CD4-positive, alpha-beta T cell (primary cell): ENCODE results near the gene CHADL. TPM values are rescaled to one million over a fixed set of nuclear protein-coding genes. Genes with fewer than 3 reads are reported as not detected.

Experiments used
- ATAC-seq: fragments of 200-7000 bp; cut with Tn5 transposase; one replicate; pipeline ENCODE4 v1.10.0; 2022; ENCODE audit warnings: mild to moderate bottlenecking; ENCODE audit not compliant: poor library complexity
- CTCF ChIA-PET: fragments of 350-600 bp; sonication (Branson Sonifier 250); formaldehyde crosslinking; loops from one replicate; lab custom pipeline; 2021; ENCODE audit warnings: antibody characterized with exemption, inconsistent platforms; lab: Charles Lee
- POLR2A ChIA-PET: fragments of 350-600 bp; sonication (Branson Sonifier 250); formaldehyde crosslinking; loops from one replicate; lab custom pipeline; 2021; ENCODE audit warnings: antibody characterized with exemption, inconsistent platforms; lab: Charles Lee
- DNase-seq, 14 experiments: peaks; one replicate each; pipeline ENCODE4 v3.0.0-alpha.2; 2013 to 2020; ENCODE audit warnings: mixed read lengths in 2 of 14
- H3K27ac ChIP-seq, 2 donors: one replicate each; pipeline versions ENCODE4 v1.5.1 to v1.7.0; 2013; ENCODE audit warnings: low read length in 2 of 2, low read depth in 1 of 2, mild to moderate bottlenecking in 1 of 2
- H3K27me3 ChIP-seq, 2 experiments: 1 replicate in 1 of 2; 2 replicates in 1 of 2; pipeline versions ENCODE4 v1.6.1 to v1.7.0; 2013; ENCODE audit warnings: low read length in 2 of 2, control low read depth in 1 of 2, mild to moderate bottlenecking in 1 of 2, moderate library complexity in 1 of 2; ENCODE audit not compliant: insufficient read depth in 2 of 2, control insufficient read depth in 1 of 2
- H3K36me3 ChIP-seq: one replicate; pipeline ENCODE4 v1.6.1; 2013; ENCODE audit warnings: low read length, control low read depth; ENCODE audit not compliant: insufficient read depth
- H3K4me1 ChIP-seq: one replicate; pipeline ENCODE4 v1.6.1; 2013; ENCODE audit warnings: low read length, control low read depth; ENCODE audit not compliant: insufficient read depth
- H3K4me3 ChIP-seq: one replicate; pipeline ENCODE4 v1.5.1; 2013; ENCODE audit warnings: mild to moderate bottlenecking, low read length, moderate library complexity
- H3K9me3 ChIP-seq, 2 experiments: 1 replicate in 1 of 2; 2 replicates in 1 of 2; pipeline versions ENCODE4 v1.6.1 to v1.7.0; 2013; ENCODE audit warnings: low read length in 2 of 2, mild to moderate bottlenecking in 2 of 2, control low read depth in 1 of 2, moderate library complexity in 1 of 2; ENCODE audit not compliant: control insufficient read depth in 1 of 2, insufficient read depth in 1 of 2
- H3K27ac Mint-ChIP-seq: one replicate; pipeline ENCODE4 v1.8.0; 2020; ENCODE audit warnings: mixed read lengths
- H3K27me3 Mint-ChIP-seq: one replicate; pipeline ENCODE4 v1.8.0; 2021; ENCODE audit warnings: mixed read lengths
- H3K36me3 Mint-ChIP-seq: one replicate; pipeline ENCODE4 v1.8.0; 2021; ENCODE audit warnings: low read depth, mixed read lengths
- H3K4me1 Mint-ChIP-seq: one replicate; pipeline ENCODE4 v1.8.0; 2021; ENCODE audit warnings: low read depth, mixed read lengths
- H3K4me3 Mint-ChIP-seq: one replicate; pipeline ENCODE4 v1.8.0; 2020; ENCODE audit warnings: mild to moderate bottlenecking, mixed read lengths
- H3K9me3 Mint-ChIP-seq: one replicate; pipeline ENCODE4 v1.8.0; 2020; ENCODE audit warnings: mixed read lengths
- CTCF ChIP-seq: fragments of 200-600 bp; IDR thresholded peaks from one replicate; pipeline ENCODE4 v1.8.0; 2022; ENCODE audit warnings: antibody characterized with exemption, mild to moderate bottlenecking
- intact Hi-C, 2 experiments: fragments of 100-400 bp; cut with DNase I in 1 of 2; cut with micrococcal nuclease in 1 of 2; formaldehyde crosslinking; loops; one replicate each; pipeline versions ENCODE4 v1.15.1 to v1.9.0; 2023 to 2025; cut with DNase I, micrococcal nuclease
- total RNA-seq, 174 experiments: library from RNA in 2 of 174; stranded (reverse) in 2 of 174; gene quantifications; one replicate each; pipeline ENCODE4 v1.2.3 and lab custom pipeline; 2021 to 2026

Gene CHADL
- total RNA-seq, 2 experiments from 2014 or later = 1.7 to 1.8 TPM

- H3K36me3 Mint-ChIP-seq = peaks cover 80% of the 10 kb centered on the region
- CTCF ChIA-PET = no interaction called here
- no peaks in the 10 kb centered on the region for H3K4me1 ChIP-seq
- H3K36me3 ChIP-seq = peaks cover 87% of the 10 kb centered on the region
- no peak overlapping the region for H3K27ac Mint-ChIP-seq
- H3K9me3 ChIP-seq = no peaks in the 10 kb centered on the region
- no peaks in the 10 kb centered on the region for H3K27me3 ChIP-seq
- DNase-seq = no peak
- no peak overlapping the region for H3K4me3 ChIP-seq
- TF ChIP-seq CTCF = no peak
- no peak overlapping the region for H3K4me3 Mint-ChIP-seq
- no peaks in the 10 kb centered on the region for H3K27me3 Mint-ChIP-seq
- POLR2A ChIA-PET = no interaction called here
- H3K9me3 Mint-ChIP-seq = no peaks in the 10 kb centered on the region
- ATAC-seq = no peak
- no peak overlapping the region for H3K27ac ChIP-seq
- intact Hi-C loops = no loop called here
- H3K4me1 Mint-ChIP-seq = no peaks in the 10 kb centered on the region
Observed at GRCh38 chr22:41267958-41268357, 27.2 kb upstream of the CHADL start.

- H3K4me1 Mint-ChIP-seq = no peaks in the 10 kb centered on the region
- Histone ChIP-seq H3K9me3 (no peaks in the 10 kb centered on the region), H3K4me3 (no peak overlapping the region), H3K4me1 (no peaks in the 10 kb centered on the region), H3K36me3 (peaks cover 90% of the 10 kb centered on the region), H3K27me3 (no peaks in the 10 kb centered on the region), H3K27ac (no peak overlapping the region)
- H3K27me3 Mint-ChIP-seq = no peaks in the 10 kb centered on the region
- ChIA-PET CTCF (no interaction called here), POLR2A (interaction anchor here (1.0 to 1.2 kb wide), 2 partner anchors 21 to 37 kb away, joined by 3 read pairs; partner anchors contain the start of genes RANGAP1 and ZC3H7B)
- intact Hi-C loops = no loop called here
- DNase-seq (no peak), ATAC-seq (no peak)
- H3K4me3 Mint-ChIP-seq = no peak overlapping the region
- no peak for TF ChIP-seq CTCF
- H3K36me3 Mint-ChIP-seq = peaks cover 88% of the 10 kb centered on the region
- no peak overlapping the region for H3K27ac Mint-ChIP-seq
- H3K9me3 Mint-ChIP-seq = no peaks in the 10 kb centered on the region
Observed at GRCh38 chr22:41264408-41264941, 23.7 kb upstream of the CHADL start.

GRCh38 chr22:41263704-41264103 lies 23.0 kb upstream of the CHADL start:
- no peaks in the 10 kb centered on the region for H3K27me3 ChIP-seq
- intact Hi-C loops = no loop called here
- H3K27ac ChIP-seq = no peak overlapping the region
- H3K4me1 ChIP-seq = no peaks in the 10 kb centered on the region
- ChIA-PET POLR2A (interaction anchor here (1.2 kb wide), 1 partner anchor 38 kb away, joined by 3 read pairs; the partner anchor contains the start of gene ZC3H7B), CTCF (no interaction called here)
- Mint-ChIP-seq H3K4me1 (no peaks in the 10 kb centered on the region), H3K27ac (no peak overlapping the region), H3K36me3 (peaks cover 89% of the 10 kb centered on the region), H3K9me3 (no peaks in the 10 kb centered on the region), H3K27me3 (no peaks in the 10 kb centered on the region), H3K4me3 (no peak overlapping the region)
- H3K9me3 ChIP-seq = no peaks in the 10 kb centered on the region
- H3K36me3 ChIP-seq = peaks cover 90% of the 10 kb centered on the region
- no peak overlapping the region for H3K4me3 ChIP-seq
- no peak for DNase-seq
- TF ChIP-seq CTCF = no peak
- no peak for ATAC-seq
